Measurements from ENCODE around the gene PIK3R2.
A peak's percentile ranks its signal among the peaks of the same experiment; 100 is the strongest.
"Not testable (repeated sequence)": the region's sequence is repeated elsewhere in the genome, so short reads cannot be mapped to it uniquely, and the experiment has no call there.

PIK3R2 gene

GRCh38 chr19:18208098-18208951 lies 55.4 kb downstream of the PIK3R2 start:
- ATAC-seq, result no peak
- no peak for TF ChIP-seq PPARA (CRISPR knock-in tag; IDR thresholded peaks at IDR 0.05; ENCODE audit: borderline replicate concordance)
- TF ChIP-seq CREB5 (CRISPR knock-in tag; IDR thresholded peaks at IDR 0.05; ENCODE audit: low read depth), result no peak
- TF ChIP-seq ISL1 (CRISPR knock-in tag; IDR thresholded peaks at IDR 0.05), result no peak
- no peak for TF ChIP-seq ZNF565 (CRISPR knock-in tag; conservative IDR thresholded peaks at IDR 0.05; ENCODE audit: low read depth)

GRCh38 chr19:18209912-18210311 lies 56.9 kb downstream of the PIK3R2 start:
- not testable (repeated sequence) for ATAC-seq

GRCh38 chr19:18211683-18212082 lies 58.7 kb downstream of the PIK3R2 start:
- TF ChIP-seq ZNF8 (CRISPR knock-in tag; IDR thresholded peaks at IDR 0.05) (no peak), CREB5 (CRISPR knock-in tag; IDR thresholded peaks at IDR 0.05; ENCODE audit: low read depth) (no peak)
- no peak for ATAC-seq

GRCh38 chr19:18214779-18215433 lies 61.9 kb downstream of the PIK3R2 start:
- no peak for TF ChIP-seq GLIS3 (CRISPR knock-in tag; IDR thresholded peaks at IDR 0.05)
- no peak for TF ChIP-seq CSDC2 (CRISPR knock-in tag; IDR thresholded peaks at IDR 0.05)
- TF ChIP-seq CSRNP3 (CRISPR knock-in tag; IDR thresholded peaks at IDR 0.05), result no peak
- no peak for TF ChIP-seq SNAI2 (CRISPR knock-in tag; IDR thresholded peaks at IDR 0.05)
- TF ChIP-seq ZNF565 (CRISPR knock-in tag; conservative IDR thresholded peaks at IDR 0.05; ENCODE audit: low read depth), result no peak
- no peak for TF ChIP-seq ZC3H10 (CRISPR knock-in tag; IDR thresholded peaks at IDR 0.05)
- no peak for TF ChIP-seq PATZ1 (CRISPR knock-in tag; IDR thresholded peaks at IDR 0.05; ENCODE audit: borderline replicate concordance)
- no peak for TF ChIP-seq ARNTL (CRISPR knock-in tag; IDR thresholded peaks at IDR 0.05; ENCODE audit: borderline replicate concordance, low read depth)
- no peak for TF ChIP-seq ZFP30 (CRISPR knock-in tag; IDR thresholded peaks at IDR 0.05)
- no peak for TF ChIP-seq PPARA (CRISPR knock-in tag; IDR thresholded peaks at IDR 0.05; ENCODE audit: borderline replicate concordance)
- no peak for TF ChIP-seq RARB (CRISPR knock-in tag; IDR thresholded peaks at IDR 0.05)
- no peak for TF ChIP-seq ZNF8 (CRISPR knock-in tag; IDR thresholded peaks at IDR 0.05)
- TF ChIP-seq POU6F1 (CRISPR knock-in tag; IDR thresholded peaks at IDR 0.05; ENCODE audit: borderline replicate concordance, low read depth), result no peak
- no peak for TF ChIP-seq TOX (CRISPR knock-in tag; IDR thresholded peaks at IDR 0.05; ENCODE audit: borderline replicate concordance)
- TF ChIP-seq OSR1 (CRISPR knock-in tag; IDR thresholded peaks at IDR 0.05), result no peak
- no peak for TF ChIP-seq ZNF70 (CRISPR knock-in tag; IDR thresholded peaks at IDR 0.05)
- ATAC-seq, result peak; percentile 56
